A549 treated with AZD9567 at 1 μM for 4 hours (cell line): ENCODE results near the gene ZDHHC3. TPM values are rescaled to one million over a fixed set of nuclear protein-coding genes. Genes with fewer than 3 reads are reported as not detected.

Source experiments
- total RNA-seq: library from RNA; stranded (reverse); fragments of 200-300 nt; extraction: Qiagen RNA extraction; gene quantifications from 5 replicates; pipeline ENCODE4 v1.2.3, GENCODE V29; 2022; ENCODE audit not compliant: insufficient read depth

ZDHHC3 gene, protein sequence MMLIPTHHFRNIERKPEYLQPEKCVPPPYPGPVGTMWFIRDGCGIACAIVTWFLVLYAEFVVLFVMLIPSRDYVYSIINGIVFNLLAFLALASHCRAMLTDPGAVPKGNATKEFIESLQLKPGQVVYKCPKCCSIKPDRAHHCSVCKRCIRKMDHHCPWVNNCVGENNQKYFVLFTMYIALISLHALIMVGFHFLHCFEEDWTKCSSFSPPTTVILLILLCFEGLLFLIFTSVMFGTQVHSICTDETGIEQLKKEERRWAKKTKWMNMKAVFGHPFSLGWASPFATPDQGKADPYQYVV
- 40.6 to 44.8 TPM (median 43.7 TPM) in 5 replicates for total RNA-seq

DNA sequence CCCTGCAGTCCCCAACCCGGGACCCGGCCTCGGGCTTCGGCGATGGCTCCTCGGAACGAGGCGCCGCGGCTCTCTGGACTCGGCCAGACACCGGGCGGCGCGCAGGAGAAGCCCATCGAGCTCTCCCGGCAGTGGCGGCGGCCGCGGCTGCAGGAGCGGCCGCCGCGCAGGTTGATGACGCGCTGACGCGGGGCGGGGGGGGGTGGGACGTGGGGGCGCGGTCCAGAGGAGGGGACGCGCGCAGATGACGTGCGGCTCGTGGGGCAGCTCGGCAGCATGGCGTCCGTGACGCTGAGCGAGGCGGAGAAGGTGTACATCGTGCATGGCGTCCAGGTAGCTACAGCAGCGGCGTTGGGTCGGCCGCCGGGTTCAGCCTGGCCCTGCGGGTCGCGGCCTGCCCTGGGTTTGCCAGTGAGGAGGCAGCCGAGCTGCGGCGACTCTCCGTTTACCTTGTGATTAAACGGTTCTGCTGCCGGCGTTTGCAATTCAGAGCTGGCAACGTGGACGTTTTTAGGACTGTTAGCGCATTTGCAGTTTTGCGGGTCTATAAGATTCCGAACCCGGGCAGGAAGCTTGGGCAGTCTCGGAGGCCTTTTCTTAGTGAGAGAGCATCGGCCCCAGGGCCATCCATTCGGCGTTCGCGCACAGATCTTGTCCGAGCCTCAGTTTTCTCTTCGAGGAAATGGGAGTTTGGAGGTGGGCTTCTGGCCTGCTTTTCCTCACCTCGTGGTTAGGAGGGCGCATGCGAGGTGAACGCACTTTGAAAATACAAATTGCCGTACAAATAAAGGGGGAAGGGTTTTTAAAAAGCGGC, at the start of gene ZDHHC3, which contains the start of gene EXOSC7:
ZDHHC3 (minus strand) TSS at position 173 of the 814 bp plus-strand sequence. CDS start 16,738 bp downstream, outside the sequence.
EXOSC7 (plus strand) TSS at position 243 of the 814 bp plus-strand sequence; CDS start at position 277, 34 bp downstream.

Other genes with a start within 250 kb of the ZDHHC3 start
- 0.02 to 0.08 TPM in 2 of 5 replicates, not detected in the others for gene ZNF501, start 246.5 kb downstream of the ZDHHC3 start, total RNA-seq
- gene KIAA1143, start 214.6 kb downstream of the ZDHHC3 start, total RNA-seq = 11.3 to 18.1 TPM (median 16.3 TPM) in 5 replicates
- 7.7 to 23.4 TPM (median 8.7 TPM) in 5 replicates for gene KIF15, start 214.4 kb downstream of the ZDHHC3 start, total RNA-seq
- gene TMEM42, start 114.3 kb downstream of the ZDHHC3 start, total RNA-seq = 6.3 to 12.6 TPM (median 10.8 TPM) in 5 replicates
- 0.06 to 0.26 TPM (median 0.08 TPM) in 4 of 5 replicates, not detected in the other for gene TGM4, start 101.6 kb downstream of the ZDHHC3 start, total RNA-seq
- gene EXOSC7, start 70 bp upstream of the ZDHHC3 start, total RNA-seq = 45.5 to 51.0 TPM (median 46.5 TPM) in 5 replicates
- 0.26 to 0.29 TPM in 2 of 5 replicates, not detected in the others for gene CLEC3B, start 50.1 kb upstream of the ZDHHC3 start, total RNA-seq
- 6.2 to 9.5 TPM (median 6.8 TPM) in 5 replicates for gene CDCP1, start 170.2 kb upstream of the ZDHHC3 start, total RNA-seq